ENCODE measurements around the gene DOC2A. TPM values are rescaled to one million over a fixed set of nuclear protein-coding genes. Genes with fewer than 3 reads are reported as not detected.

The DOC2A gene
- total RNA-seq, 2 donors from 2014 or later, result 6.2 to 9.9 TPM

DNA sequence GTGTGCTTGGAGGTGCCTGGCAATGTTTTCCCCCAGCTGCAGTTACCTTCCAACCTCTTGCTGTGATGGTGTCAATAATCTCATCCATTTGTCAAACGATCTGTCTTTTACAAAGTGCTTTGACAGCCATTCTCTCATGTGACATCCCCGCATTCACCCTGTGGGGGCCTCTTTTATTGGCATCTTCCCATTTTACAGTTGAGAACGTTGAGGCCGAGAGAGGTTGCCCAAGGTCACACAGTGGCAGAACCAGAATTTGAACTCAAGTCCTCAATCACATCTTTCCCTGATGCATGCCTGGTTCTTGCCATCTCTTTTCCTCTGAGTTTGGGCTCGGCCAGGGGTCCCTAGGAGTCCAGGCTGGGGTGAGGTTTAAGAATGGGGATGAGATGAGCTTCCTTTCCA lies 35.7 kb downstream of the DOC2A start:
- H3K9ac ChIP-seq (ENCODE audit: extremely low read depth, low read length, poor library complexity, severe bottlenecking), result no peak overlapping the region
- 81 to 88% methylated on average over 4 to 5 of the region's 5 CpGs for WGBS, 2 experiments (ENCODE audit: insufficient coverage in 1 of 2, insufficient read length in 1 of 2)
- H3K27ac ChIP-seq (ENCODE audit: low read depth, low read length), result no peak overlapping the region

DNA sequence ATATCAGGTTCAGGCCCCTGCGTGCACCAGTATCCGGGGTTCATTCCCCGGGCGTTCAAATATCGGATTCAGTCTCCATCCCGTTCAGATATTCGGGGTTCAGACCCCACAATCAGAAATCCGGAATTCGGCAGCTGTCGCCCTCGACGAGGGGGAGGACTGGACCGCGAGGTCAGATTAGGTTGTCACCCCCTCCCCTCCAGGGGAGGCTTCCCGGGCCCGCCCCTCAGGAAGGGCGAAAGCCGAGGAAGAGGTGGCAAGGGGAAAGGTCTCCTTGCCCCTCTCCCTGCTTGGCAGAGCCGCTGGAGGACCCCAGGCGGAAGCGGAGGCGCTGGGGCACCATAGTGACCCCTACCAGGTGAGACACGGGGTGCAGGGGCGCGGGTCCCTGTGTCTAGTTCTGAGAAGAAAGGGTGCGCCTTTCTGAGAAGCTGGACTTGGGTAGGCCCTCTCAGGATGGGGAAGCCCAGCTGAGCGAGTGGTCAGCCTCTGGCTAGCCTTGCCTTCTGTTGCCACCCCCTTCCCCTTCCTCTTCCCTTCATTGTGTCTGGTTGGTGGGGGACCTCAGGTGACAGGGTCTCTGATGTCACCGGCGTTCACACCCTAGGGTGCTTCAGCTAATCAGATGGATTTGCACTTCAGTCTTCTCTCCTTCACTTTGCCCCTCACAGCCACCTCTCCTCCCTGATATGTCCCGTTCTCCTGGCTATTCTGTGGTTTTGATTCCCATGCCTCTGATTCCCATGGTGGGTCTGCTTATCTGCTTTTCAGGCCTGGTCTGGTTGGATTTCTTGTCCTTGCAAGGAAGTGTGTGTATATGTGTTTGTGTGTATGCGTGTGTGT lies 36.3 kb downstream of the DOC2A start:
- no peaks in the 10 kb centered on the region for H3K27me3 ChIP-seq (ENCODE audit: control insufficient read depth, insufficient read depth, low read length, poor library complexity, severe bottlenecking)
- H3K36me3 ChIP-seq (ENCODE audit: control insufficient read depth, insufficient read depth, low read length), result peaks cover 50% of the 10 kb centered on the region
- H3K4me3 Mint-ChIP-seq, result peak overlapping the region; percentile 90
- peaks cover 14% of the 10 kb centered on the region for H3K9me3 ChIP-seq (ENCODE audit: control insufficient read depth, low read length)
- H3K9me3 Mint-ChIP-seq, result peaks cover 11% of the 10 kb centered on the region
- H3K4me1 ChIP-seq (ENCODE audit: control insufficient read depth, insufficient read depth, low read length), result peaks cover 9% of the 10 kb centered on the region
- WGBS, 2 experiments (ENCODE audit: insufficient coverage in 1 of 2, insufficient read length in 1 of 2), result 4 to 10% methylated on average over 12 to 30 of the region's 31 CpGs
- H3K4me1 Mint-ChIP-seq, result peaks cover 21% of the 10 kb centered on the region
- TF ChIP-seq, protein P1, sequence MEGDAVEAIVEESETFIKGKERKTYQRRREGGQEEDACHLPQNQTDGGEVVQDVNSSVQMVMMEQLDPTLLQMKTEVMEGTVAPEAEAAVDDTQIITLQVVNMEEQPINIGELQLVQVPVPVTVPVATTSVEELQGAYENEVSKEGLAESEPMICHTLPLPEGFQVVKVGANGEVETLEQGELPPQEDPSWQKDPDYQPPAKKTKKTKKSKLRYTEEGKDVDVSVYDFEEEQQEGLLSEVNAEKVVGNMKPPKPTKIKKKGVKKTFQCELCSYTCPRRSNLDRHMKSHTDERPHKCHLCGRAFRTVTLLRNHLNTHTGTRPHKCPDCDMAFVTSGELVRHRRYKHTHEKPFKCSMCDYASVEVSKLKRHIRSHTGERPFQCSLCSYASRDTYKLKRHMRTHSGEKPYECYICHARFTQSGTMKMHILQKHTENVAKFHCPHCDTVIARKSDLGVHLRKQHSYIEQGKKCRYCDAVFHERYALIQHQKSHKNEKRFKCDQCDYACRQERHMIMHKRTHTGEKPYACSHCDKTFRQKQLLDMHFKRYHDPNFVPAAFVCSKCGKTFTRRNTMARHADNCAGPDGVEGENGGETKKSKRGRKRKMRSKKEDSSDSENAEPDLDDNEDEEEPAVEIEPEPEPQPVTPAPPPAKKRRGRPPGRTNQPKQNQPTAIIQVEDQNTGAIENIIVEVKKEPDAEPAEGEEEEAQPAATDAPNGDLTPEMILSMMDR (conservative IDR thresholded peaks at IDR 0.05), result no peak
- peak overlapping the region; percentile 96 for H3K4me3 ChIP-seq (ENCODE audit: low read length)
- peak overlapping the region; percentile 87 for H3K27ac Mint-ChIP-seq
- peak; percentile 64 for DNase-seq
- peaks cover 46% of the 10 kb centered on the region for H3K36me3 Mint-ChIP-seq (ENCODE audit: low read depth)
- H3K27me3 Mint-ChIP-seq (ENCODE audit: insufficient read depth), result peaks cover 4% of the 10 kb centered on the region
- no peak overlapping the region for H3K27ac ChIP-seq (ENCODE audit: low read depth, low read length)
- peak overlapping the region; percentile 87 for H3K9ac ChIP-seq (ENCODE audit: extremely low read depth, low read length, poor library complexity, severe bottlenecking)

More for the DNA sequence above, 35.7 kb downstream of the DOC2A start:
- Mint-ChIP-seq H3K27me3 (ENCODE audit: insufficient read depth) (peaks cover 4% of the 10 kb centered on the region), H3K4me1 (peaks cover 21% of the 10 kb centered on the region), H3K27ac (peak overlapping the region; percentile 15), H3K4me3 (peak overlapping the region; percentile 90), H3K36me3 (ENCODE audit: low read depth) (peaks cover 47% of the 10 kb centered on the region), H3K9me3 (peaks cover 8% of the 10 kb centered on the region)
- peaks cover 50% of the 10 kb centered on the region for H3K36me3 ChIP-seq (ENCODE audit: control insufficient read depth, insufficient read depth, low read length)
- H3K4me3 ChIP-seq (ENCODE audit: low read length), result peak overlapping the region; percentile 96
- H3K4me1 ChIP-seq (ENCODE audit: control insufficient read depth, insufficient read depth, low read length), result peaks cover 9% of the 10 kb centered on the region
- DNase-seq, result no peak
- no peaks in the 10 kb centered on the region for H3K27me3 ChIP-seq (ENCODE audit: control insufficient read depth, insufficient read depth, low read length, poor library complexity, severe bottlenecking)
- H3K9me3 ChIP-seq (ENCODE audit: control insufficient read depth, low read length), result peaks cover 14% of the 10 kb centered on the region
- TF ChIP-seq, protein P1 (conservative IDR thresholded peaks at IDR 0.05), result no peak

DNA sequence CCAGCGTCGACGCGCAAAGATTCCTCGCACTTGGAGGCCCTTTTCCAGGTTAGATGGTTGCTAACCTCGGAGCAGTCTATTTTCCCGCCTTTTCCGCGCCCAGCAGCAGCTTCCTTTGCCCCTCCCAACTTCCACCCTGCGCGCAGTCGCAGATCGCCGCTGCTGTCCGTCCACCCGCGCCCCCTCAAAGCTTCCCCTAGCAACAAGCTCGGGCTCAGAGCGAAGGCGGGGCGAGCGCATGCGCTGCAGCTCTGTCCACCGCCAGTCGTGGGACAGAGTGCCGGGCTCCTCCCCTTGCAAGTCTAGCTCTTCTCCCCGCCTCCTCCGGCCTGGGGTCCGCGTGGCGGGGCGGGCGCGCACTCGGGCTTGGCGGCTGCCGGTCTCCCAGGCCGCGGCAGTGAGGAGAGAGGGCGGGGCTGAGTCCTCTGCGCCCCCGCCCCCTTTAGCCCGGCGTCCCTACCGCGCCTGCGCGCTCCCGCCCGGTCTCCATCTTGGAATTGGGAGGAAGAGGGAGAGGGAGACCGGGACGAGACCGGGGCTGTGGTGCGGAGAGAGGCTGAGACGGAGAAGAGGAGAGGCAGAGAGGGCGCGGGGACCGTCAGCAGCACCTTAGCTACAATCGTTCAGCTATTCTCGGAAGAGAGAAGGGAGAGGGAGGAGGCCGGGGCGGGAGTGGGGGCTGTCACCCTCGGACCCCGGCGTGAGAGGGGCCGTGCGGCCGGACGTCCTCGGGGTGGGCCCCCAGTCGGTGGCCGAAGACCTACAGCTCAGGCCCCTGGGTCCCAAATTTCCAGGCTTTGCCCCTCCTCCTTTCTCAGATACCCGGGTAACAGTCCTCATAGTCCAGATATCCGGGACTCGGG lies 37.2 kb downstream of the DOC2A start, which contains the start of gene TAOK2:
TAOK2 (plus strand) TSS at position 485 of the 863 bp plus-strand sequence. CDS start 3,905 bp downstream, outside the sequence.
- H3K9ac ChIP-seq (ENCODE audit: extremely low read depth, low read length, poor library complexity, severe bottlenecking), result peak within 1 kb of the TSS; percentile 87
- peaks cover 9% of the 10 kb centered on the region for H3K4me1 ChIP-seq (ENCODE audit: control insufficient read depth, insufficient read depth, low read length)
- peaks cover 13% of the 10 kb centered on the region for H3K9me3 Mint-ChIP-seq
- 2 to 7% methylated on average over 31 to 75 of the region's 75 CpGs for WGBS, 2 experiments (ENCODE audit: insufficient coverage in 1 of 2, insufficient read length in 1 of 2)
- TF ChIP-seq, protein P1 (conservative IDR thresholded peaks at IDR 0.05), result no peak
- no peaks in the 10 kb centered on the region for H3K27me3 ChIP-seq (ENCODE audit: control insufficient read depth, insufficient read depth, low read length, poor library complexity, severe bottlenecking)
- peak within 1 kb of the TSS; percentile 94 for H3K27ac Mint-ChIP-seq
- H3K36me3 Mint-ChIP-seq (ENCODE audit: low read depth), result peaks cover 42% of the 10 kb centered on the region
- H3K36me3 ChIP-seq (ENCODE audit: control insufficient read depth, insufficient read depth, low read length), result peaks cover 45% of the 10 kb centered on the region
- H3K9me3 ChIP-seq (ENCODE audit: control insufficient read depth, low read length), result peaks cover 14% of the 10 kb centered on the region
- DNase-seq, result peak; percentile 100
- peak within 1 kb of the TSS; percentile 51 for H3K27ac ChIP-seq (ENCODE audit: low read depth, low read length)
- peak within 1 kb of the TSS; percentile 96 for H3K4me3 ChIP-seq (ENCODE audit: low read length)
- H3K27me3 Mint-ChIP-seq (ENCODE audit: insufficient read depth), result peaks cover 4% of the 10 kb centered on the region
- H3K4me3 Mint-ChIP-seq, result peak within 1 kb of the TSS; percentile 90
- H3K4me1 Mint-ChIP-seq, result peaks cover 21% of the 10 kb centered on the region

Data from endodermal cell (in vitro differentiated cells).